Subcutaneous adipose tissue (tissue), 4 donors: ENCODE measurements around the gene HEG1. TPM values are rescaled to one million over a fixed set of nuclear protein-coding genes. Genes with fewer than 3 reads are reported as not detected.

ENCODE experiments used
- total RNA-seq, 4 donors: library from RNA; depleted of rRNA; stranded (reverse); fragments of >200 nt; gene quantifications; one replicate each; pipeline ENCODE4 v1.1.0, GENCODE V29; 2016
- TF ChIP-seq, protein P1 (sequence below): fragments of 450-650 bp; IDR thresholded peaks from one replicate; pipeline ENCODE4 v1.5.1; 2016; ENCODE audit warnings: low read depth, mild to moderate bottlenecking, control low read depth, antibody characterized with exemption, moderate library complexity

Gene HEG1
- total RNA-seq, 4 donors from 2014 or later, result 26.7 to 72.5 (median 36.2) TPM

DNA sequence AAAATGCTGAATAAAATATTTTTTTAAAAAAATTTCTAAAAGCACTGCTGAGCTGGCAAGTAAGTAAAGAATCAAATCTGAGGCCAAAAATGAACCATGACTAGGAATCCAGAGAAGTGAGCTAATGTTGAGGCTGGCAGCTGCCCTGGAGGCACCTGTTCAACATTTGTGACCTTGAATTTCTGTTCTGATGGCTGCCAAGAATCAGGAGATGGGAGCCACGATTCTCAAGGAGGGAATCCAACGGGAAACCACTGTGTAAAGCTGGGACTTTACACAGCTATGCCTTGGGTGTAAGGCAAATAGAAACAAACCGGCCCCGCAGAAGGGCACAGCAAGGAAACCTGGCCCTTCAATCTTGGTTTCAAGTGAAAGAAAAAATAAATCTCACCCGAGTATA lies 22.7 kb downstream of the HEG1 start:
- TF ChIP-seq, protein P1, sequence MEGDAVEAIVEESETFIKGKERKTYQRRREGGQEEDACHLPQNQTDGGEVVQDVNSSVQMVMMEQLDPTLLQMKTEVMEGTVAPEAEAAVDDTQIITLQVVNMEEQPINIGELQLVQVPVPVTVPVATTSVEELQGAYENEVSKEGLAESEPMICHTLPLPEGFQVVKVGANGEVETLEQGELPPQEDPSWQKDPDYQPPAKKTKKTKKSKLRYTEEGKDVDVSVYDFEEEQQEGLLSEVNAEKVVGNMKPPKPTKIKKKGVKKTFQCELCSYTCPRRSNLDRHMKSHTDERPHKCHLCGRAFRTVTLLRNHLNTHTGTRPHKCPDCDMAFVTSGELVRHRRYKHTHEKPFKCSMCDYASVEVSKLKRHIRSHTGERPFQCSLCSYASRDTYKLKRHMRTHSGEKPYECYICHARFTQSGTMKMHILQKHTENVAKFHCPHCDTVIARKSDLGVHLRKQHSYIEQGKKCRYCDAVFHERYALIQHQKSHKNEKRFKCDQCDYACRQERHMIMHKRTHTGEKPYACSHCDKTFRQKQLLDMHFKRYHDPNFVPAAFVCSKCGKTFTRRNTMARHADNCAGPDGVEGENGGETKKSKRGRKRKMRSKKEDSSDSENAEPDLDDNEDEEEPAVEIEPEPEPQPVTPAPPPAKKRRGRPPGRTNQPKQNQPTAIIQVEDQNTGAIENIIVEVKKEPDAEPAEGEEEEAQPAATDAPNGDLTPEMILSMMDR, result no peak

DNA sequence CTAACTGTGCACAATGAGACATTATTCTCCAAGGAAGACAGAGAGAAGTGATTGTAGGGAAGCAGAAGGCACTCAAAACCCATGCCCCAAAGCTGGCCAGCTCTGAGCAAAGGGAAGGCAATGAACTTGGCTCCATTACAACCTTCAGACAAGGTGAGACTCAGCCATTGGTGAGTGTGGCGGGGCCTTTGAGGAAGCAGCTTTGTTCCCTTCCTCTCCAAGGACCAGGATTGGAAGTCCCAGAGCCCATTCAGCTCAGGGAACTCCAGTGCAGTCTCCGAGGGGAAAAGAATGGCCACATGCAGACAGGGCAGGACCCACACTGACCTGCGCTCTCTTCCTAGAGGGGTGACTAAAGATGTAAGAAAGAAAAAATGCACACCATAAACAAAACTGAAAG lies 23.1 kb downstream of the HEG1 start:
- TF ChIP-seq, protein P1, result no peak

DNA sequence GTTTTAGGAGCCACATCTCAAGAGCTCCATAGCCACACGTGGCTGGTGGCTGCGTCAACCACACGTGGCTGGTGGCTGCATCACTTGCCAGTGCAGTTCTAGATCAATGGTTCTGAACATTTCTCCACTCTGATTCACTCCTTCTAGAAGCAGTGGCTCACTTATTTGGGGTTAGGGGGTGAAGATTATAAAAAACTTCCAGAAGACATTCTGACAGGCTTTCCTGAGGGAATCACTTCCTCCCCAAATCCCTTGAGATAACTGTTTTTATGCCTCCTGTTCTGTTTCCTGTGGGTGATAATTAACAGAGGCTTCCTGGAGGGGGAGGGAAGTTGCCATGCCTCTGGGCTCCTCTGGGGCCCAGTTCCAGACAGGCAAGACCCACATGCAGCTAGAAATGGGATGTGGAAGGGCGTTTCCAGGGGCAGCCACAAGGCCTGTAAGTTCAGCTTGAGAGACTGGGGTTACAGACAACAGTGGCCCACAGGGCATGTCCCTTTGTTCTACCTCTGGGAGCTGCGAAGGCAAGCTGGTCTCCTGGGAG lies 23.6 kb downstream of the HEG1 start:
- TF ChIP-seq, protein P1, result no peak

DNA sequence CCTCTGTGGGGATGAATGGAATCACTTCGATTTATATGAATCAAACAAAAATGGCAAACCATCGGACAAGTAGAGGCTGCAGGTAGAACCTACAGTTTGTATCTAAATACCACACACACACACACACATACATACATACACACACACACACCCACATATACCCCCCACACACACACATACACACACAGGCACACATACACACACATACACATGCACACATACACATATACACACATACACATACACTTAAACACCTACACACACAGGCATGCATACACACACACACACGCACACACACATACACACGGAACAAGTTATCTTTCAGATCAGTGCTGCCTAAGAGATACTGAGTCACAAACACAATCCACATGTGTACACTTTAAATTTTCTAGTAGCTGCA lies 24.3 kb downstream of the HEG1 start:
- TF ChIP-seq, protein P1, result no peak

DNA sequence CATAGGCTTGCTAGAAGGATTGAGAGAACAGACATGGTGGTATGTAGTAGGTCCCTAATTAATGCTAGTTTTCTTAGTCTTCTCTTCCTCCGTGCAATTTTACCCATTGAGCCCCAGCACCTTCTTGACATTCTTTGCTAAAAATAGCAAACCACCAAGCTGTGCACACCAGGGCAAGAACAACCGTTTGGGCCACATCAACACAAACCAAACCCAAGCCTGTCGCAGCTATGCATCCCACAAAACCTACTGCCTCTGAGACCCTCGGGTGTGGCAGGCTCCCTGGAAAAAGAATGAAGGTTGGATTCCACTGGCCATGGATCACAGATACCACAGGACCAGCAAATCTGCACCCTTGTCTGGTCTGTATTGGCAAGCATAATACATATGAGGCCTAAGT lies 27.1 kb downstream of the HEG1 start:
- TF ChIP-seq, protein P1, result no peak

DNA sequence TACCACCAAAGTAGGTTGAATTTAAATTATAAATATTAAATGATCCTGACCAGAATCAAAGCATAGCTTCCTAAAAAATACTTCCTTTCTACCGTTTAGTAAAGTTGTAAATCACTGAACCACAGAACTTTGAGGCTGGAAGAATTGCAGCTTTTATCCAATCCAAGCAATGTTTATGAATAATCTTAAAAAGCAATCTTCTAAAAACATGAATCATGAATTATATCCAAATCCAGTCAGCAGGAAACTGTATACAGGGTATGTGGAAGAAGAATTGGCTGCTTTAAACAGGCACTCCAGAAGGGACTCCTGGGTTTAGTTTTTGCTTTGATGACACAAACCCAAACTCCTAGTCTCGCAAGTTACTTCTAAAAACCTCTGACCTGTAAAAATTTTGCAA lies 30.2 kb downstream of the HEG1 start:
- TF ChIP-seq, protein P1, result no peak

DNA sequence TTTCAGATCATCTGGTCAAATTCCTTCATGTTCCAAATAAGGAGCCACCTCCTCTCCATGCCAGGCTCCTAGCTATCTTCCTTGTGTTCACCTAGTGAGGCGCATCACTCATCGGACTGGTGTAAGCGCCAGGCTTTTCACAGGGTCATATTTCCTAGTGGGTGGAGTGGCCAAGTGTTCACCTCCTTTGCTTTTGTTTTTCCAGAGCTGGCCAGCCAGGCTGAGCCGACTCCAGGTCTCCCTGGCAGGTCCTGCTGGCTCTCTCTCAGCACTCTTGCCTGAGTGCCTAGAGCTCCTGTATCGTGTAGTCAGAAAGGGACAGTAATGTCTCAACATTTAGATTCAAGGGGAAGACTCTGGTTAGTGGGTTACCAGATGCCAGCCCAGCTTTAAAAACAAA lies 31.0 kb downstream of the HEG1 start:
- TF ChIP-seq, protein P1, result no peak
